Endothelial cell of umbilical vein (primary cell): ENCODE measurements around the gene ZNF629. TPM values are rescaled to one million over a fixed set of nuclear protein-coding genes. Genes with fewer than 3 reads are reported as not detected.

Source experiments
- BruUV-seq: library from RNA; stranded (reverse); fragments of 400-500 nt; replicated peaks from 2 replicates; lab custom pipeline; 2021; lab: Mats Ljungman, UMichigan
- CTCF ChIA-PET: fragments of 300-600, 350-600 bp; sonication (Branson Sonifier 250); formaldehyde crosslinking; loops from one replicate; lab custom pipeline; 2021; ENCODE audit warnings: antibody characterized with exemption, inconsistent platforms; lab: Charles Lee
- POLR2A ChIA-PET: fragments of 300-600, 350-600 bp; sonication (Branson Sonifier 250); formaldehyde crosslinking; loops from one replicate; lab custom pipeline; 2021; ENCODE audit warnings: antibody characterized with exemption, inconsistent platforms; lab: Charles Lee
- DNase-seq: peaks from one replicate; pipeline ENCODE4 v3.0.0-alpha.2; 2011; ENCODE audit warnings: low read depth, low spot score
- FAIRE-seq: peaks from 2 replicates; lab custom pipeline; 2011; peaks lifted over from hg19 to GRCh38; lab: Jason Lieb, UNC
- H2AFZ ChIP-seq: 2 replicates; pipeline ENCODE4 v1.6.0; 2012; ENCODE audit warnings: low read depth, low read length, control low read depth, inconsistent platforms
- H3K27ac ChIP-seq: 2 replicates; pipeline ENCODE4 v1.5.1; 2011; ENCODE audit warnings: low read depth, mild to moderate bottlenecking, control low read depth, low read length, moderate library complexity; ENCODE audit not compliant: insufficient read depth
- H3K27me3 ChIP-seq, 2 experiments: 2 replicates each; pipeline versions ENCODE4 v1.6.0 to v1.6.1; 2011; ENCODE audit warnings: low read length in 2 of 2, mixed read lengths in 1 of 2; ENCODE audit not compliant: control insufficient read depth in 2 of 2, insufficient read depth in 2 of 2
- H3K36me3 ChIP-seq, 2 experiments: 2 replicates in 1 of 2; 3 replicates in 1 of 2; pipeline ENCODE4 v1.5.1; 2011; ENCODE audit warnings: low read length in 2 of 2, mild to moderate bottlenecking in 1 of 2, moderate library complexity in 1 of 2; ENCODE audit not compliant: control insufficient read depth in 2 of 2, insufficient read depth in 2 of 2; ENCODE audit errors: extremely low read depth in 1 of 2
- H3K4me1 ChIP-seq: 3 replicates; pipeline ENCODE4 v1.5.1; 2011; ENCODE audit warnings: mild to moderate bottlenecking, low read length; ENCODE audit not compliant: control insufficient read depth, insufficient read depth; ENCODE audit errors: extremely low read depth
- H3K4me2 ChIP-seq: 2 replicates; pipeline ENCODE4 v1.6.1; 2011; ENCODE audit warnings: low read length, control low read depth, mixed read lengths; ENCODE audit not compliant: insufficient read depth
- H3K4me3 ChIP-seq, 3 experiments: fragments of 200-600 bp in 1 of 3; sonication (generic), shearing (Covaris generic) in 1 of 3; replicated peaks in 1 of 3; 2 replicates each; pipeline ENCODE4 v1.5.1; 2011 to 2016; ENCODE audit warnings: control low read depth in 3 of 3, low read length in 3 of 3, mild to moderate bottlenecking in 2 of 3, inconsistent platforms in 1 of 3, low read depth in 1 of 3, moderate library complexity in 1 of 3; ENCODE audit not compliant: insufficient read depth in 1 of 3
- H3K79me2 ChIP-seq: 2 replicates; pipeline ENCODE4 v1.6.0; 2012; ENCODE audit warnings: low read length, inconsistent platforms; ENCODE audit not compliant: control insufficient read depth, insufficient read depth
- H3K9ac ChIP-seq: replicated peaks from 2 replicates; pipeline ENCODE3; 2011; ENCODE audit warnings: low read length, control low read depth; ENCODE audit not compliant: insufficient read depth; ENCODE audit errors: extremely low read depth
- H3K9me1 ChIP-seq: replicated peaks from 3 replicates; pipeline ENCODE4 v1.6.0; 2011; ENCODE audit warnings: mild to moderate bottlenecking, low read length; ENCODE audit not compliant: control insufficient read depth, insufficient read depth; ENCODE audit errors: extremely low read depth
- H3K9me3 ChIP-seq: replicated peaks from 2 replicates; pipeline ENCODE4 v1.5.1; 2012; ENCODE audit warnings: low read length, inconsistent platforms; ENCODE audit not compliant: control insufficient read depth, insufficient read depth
- H4K20me1 ChIP-seq: replicated peaks from 2 replicates; pipeline ENCODE3; 2011; ENCODE audit warnings: mild to moderate bottlenecking, low read length; ENCODE audit not compliant: control insufficient read depth, insufficient read depth; ENCODE audit errors: extremely low read depth
- CTCF ChIP-seq, 2 donors: IDR thresholded peaks; 1 replicate in 1 of 2; 2 replicates in 1 of 2; pipeline ENCODE4 v1.5.1; 2011; ENCODE audit warnings: low read length in 2 of 2, mild to moderate bottlenecking in 2 of 2, moderate library complexity in 2 of 2, control low read depth in 1 of 2, inconsistent platforms in 1 of 2, low read depth in 1 of 2; ENCODE audit not compliant: insufficient read depth in 1 of 2; ENCODE audit errors: extremely low read depth in 1 of 2
- EZH2 ChIP-seq: IDR thresholded peaks from 2 replicates; pipeline ENCODE4 v1.6.1; 2012; ENCODE audit warnings: borderline replicate concordance, low read depth, mild to moderate bottlenecking, moderate library complexity, low read length, inconsistent platforms; ENCODE audit not compliant: severe bottlenecking
- FOS ChIP-seq: IDR thresholded peaks from 2 replicates; pipeline ENCODE4 v1.6.1; 2011; ENCODE audit warnings: mild to moderate bottlenecking, low read length, moderate library complexity, borderline replicate concordance; ENCODE audit not compliant: insufficient read depth
- GATA2 ChIP-seq: IDR thresholded peaks from 2 replicates; pipeline ENCODE4 v1.7.0; 2011; ENCODE audit warnings: low read depth, mild to moderate bottlenecking, moderate library complexity, mixed read lengths, low read length; ENCODE audit not compliant: insufficient read length, insufficient read depth
- JUN ChIP-seq: IDR thresholded peaks from 2 replicates; pipeline ENCODE4 v1.6.1; 2011; ENCODE audit warnings: borderline replicate concordance, low read depth; ENCODE audit not compliant: insufficient read length, insufficient read depth
- MAX ChIP-seq: IDR thresholded peaks from 2 replicates; pipeline ENCODE4 v1.6.1; 2011; ENCODE audit not compliant: insufficient read depth, insufficient read length
- MYC ChIP-seq: IDR thresholded peaks from one replicate; pipeline ENCODE4 v1.6.1; 2011; ENCODE audit warnings: mild to moderate bottlenecking, low read depth, low read length
- POLR2A ChIP-seq: IDR thresholded peaks from 2 replicates; pipeline ENCODE4 v1.6.1; 2012; ENCODE audit warnings: low read depth, mild to moderate bottlenecking, control low read depth, low read length
- POLR2AphosphoS5 ChIP-seq: IDR thresholded peaks from 2 replicates; pipeline ENCODE4 v1.6.1; 2012; ENCODE audit warnings: low read depth, mild to moderate bottlenecking, control low read depth, low read length, moderate library complexity; ENCODE audit not compliant: insufficient read depth
- dilution Hi-C: fragments of 300-500 bp; cut with MboI; formaldehyde crosslinking; loops from one replicate; pipeline ENCODE4 v1.15.0; 2019; ENCODE audit warnings: low sequenced_read_pairs; ENCODE audit not compliant: extremely low pct_ligation_motif_present
- intact Hi-C: fragments of 100-400 bp; cut with micrococcal nuclease; formaldehyde crosslinking; loops from one replicate; pipeline ENCODE4 v1.10.0; 2022
- polyA plus RNA-seq, 4 experiments: library from polyadenylated mRNA; depleted of rRNA in 3 of 4; stranded (reverse) in 3 of 4; unstranded in 1 of 4; fragments of >200 nt; gene quantifications; 2 replicates each; pipeline versions ENCODE4 v1.2.1 to v1.2.3, GENCODE V29; 2011 to 2012; ENCODE audit warnings: missing spikeins in 1 of 4
- total RNA-seq: library from RNA; stranded (reverse); gene quantifications from 2 replicates; pipeline ENCODE4 v1.2.3, GENCODE V29; 2021

ZNF629 gene
- total and polyA plus RNA-seq, 2 donors (not counting 3 experiments of a cell fraction or from before 2014, with no cell fraction given) = 5.2 to 11.2 TPM

- H3K27ac ChIP-seq = peak overlapping the region; percentile 18
- H4K20me1 ChIP-seq = no peaks in the 10 kb centered on the region
- H3K9me3 ChIP-seq = no peaks in the 10 kb centered on the region
- no peaks in the 10 kb centered on the region for H3K36me3 ChIP-seq
- no peaks in the 10 kb centered on the region for H3K79me2 ChIP-seq
- H3K9ac ChIP-seq = peak overlapping the region; percentile 65
- dilution Hi-C loops = no loop called here
- H2AFZ ChIP-seq = peak overlapping the region; percentile 73
- H3K4me1 ChIP-seq = peaks cover 8% of the 10 kb centered on the region
- peak overlapping the region; percentile 61 for H3K4me2 ChIP-seq
- DNase-seq (peak; percentile 74), FAIRE-seq (peak; percentile 88)
- no peaks in the 10 kb centered on the region for H3K9me1 ChIP-seq
- TF ChIP-seq JUN (no peak), MAX (no peak), POLR2AphosphoS5 (peak; percentile 93), EZH2 (no peak), FOS (no peak), GATA2 (no peak), POLR2A (peak; percentile 88), CTCF (IDR thresholded peaks at IDR 0.05; ENCODE audit: extremely low read depth in 1 of 2, insufficient read depth in 1 of 2, low read depth in 1 of 2, low read length in 2 of 2) (peak in 1 of 2 donors; percentile 3), MYC (no peak)
- CTCF ChIA-PET = interaction anchor here (1.2 to 2.4 kb wide), 7 partner anchors 9 to 96 kb away, joined by 3 to 20 read pairs (median 9); partner anchors contain the start of gene ZNF629
- no peaks in the 10 kb centered on the region for H3K27me3 ChIP-seq
- BruUV-seq = TSS peak; percentile 74
- H3K4me3 ChIP-seq = peak overlapping the region; percentile 18 to 57 (median 37)
- intact Hi-C loops = loop anchor here (1.0 to 2.0 kb wide), 3 partner anchors 9 to 69 kb away; partner anchors contain the start of gene ZNF629
- POLR2A ChIA-PET = interaction anchor here (0.5 to 1.4 kb wide), 5 partner anchors 18 to 147 kb away, joined by 3 to 15 read pairs (median 3); partner anchors contain the start of gene ZNF629
Observed at GRCh38 chr16:30805370-30806169, 18.6 kb upstream of the ZNF629 start.
